GM21717 (cell line): ENCODE results near the gene TSHZ3.

Source experiments
- ATAC-seq: cut with Tn5 transposase; IDR thresholded peaks from one replicate; pipeline ENCODE4 v1.9.1; 2021; ENCODE audit warnings: mild to moderate bottlenecking, moderate library complexity; ENCODE audit not compliant: unreplicated experiment

TSHZ3 gene

GRCh38 chr19:31339411-31339810 is 9.8 kb downstream of the TSHZ3 start:
- no peak for ATAC-seq

DNA sequence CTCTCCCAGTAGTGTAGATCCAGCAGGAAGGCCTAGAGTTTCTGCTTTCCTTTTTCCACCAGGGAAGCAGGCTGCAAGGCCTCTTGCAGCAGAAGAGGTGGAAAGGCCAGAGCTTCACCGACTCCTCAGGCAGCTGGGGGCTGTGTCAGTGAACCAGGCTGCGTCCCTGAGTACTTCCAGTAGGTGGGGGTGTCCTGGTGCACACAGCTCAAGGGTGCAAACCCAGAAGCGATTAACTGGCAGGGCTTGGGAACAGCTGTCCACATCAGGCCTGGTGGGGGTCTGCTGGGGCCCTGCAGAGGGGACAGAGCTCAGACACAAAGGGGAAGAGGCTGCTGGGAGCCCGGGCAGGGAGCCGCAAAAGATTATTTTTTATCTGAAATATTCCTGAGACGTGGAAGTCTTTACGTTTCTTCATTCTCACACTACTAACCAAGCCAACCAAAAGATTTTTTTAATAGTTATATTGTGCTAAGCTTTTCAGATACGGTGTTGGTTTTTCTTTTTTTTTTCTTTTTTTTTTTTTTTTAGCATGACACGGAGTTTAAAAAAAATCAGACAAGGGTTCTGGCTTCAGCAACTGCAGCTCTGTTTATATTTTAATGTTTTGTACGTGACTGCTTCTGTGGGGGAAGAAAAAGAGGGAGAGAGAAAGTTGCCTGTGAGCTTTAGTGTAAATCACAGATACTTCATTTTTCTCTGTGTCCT is 11.0 kb downstream of the TSHZ3 start:
- no peak for ATAC-seq

DNA sequence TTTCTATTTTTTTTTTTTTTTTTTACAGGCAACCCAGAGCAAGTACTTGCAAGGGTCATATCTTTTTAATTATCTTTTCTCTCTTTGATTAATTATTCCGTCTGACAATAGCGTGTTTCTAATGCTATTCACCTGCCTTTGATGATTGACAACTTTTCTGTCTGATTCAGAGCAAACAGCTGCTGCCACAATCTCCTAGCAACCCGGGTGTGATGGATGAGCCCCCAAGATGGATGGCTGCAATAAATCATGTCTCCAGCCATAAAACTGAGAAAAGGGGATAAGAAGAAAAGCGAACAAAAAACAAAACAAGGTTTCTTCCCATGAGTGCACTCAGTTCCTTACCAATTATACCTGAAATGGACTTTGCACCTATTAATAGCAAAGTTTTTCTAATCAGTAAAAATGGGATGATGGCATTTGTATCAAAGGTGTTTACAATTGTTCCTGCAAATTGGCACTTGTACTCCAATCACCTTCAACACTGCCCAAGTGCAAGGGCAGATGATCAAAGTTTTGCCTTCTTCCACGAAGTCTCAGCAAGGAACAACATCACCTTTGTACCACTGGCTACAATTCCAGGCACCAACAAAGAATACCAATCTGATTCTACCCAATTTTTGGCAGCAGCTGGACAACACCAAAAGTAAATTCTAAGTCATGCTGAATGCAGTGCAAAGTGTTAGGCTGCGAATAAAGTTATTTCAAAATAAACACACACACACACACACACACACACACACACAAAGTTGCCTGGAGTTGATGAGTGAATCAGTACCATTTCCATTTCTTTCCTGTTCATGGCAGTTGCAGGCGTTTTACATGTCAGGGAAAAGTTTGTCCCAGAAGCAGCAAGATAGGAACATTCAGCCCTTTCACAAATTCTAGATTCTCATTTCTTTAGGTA is 12.0 kb downstream of the TSHZ3 start:
- no peak for ATAC-seq

- no peak for ATAC-seq
These were observed 13.5 kb downstream of the TSHZ3 start for GRCh38 chr19:31335716-31336115.

DNA sequence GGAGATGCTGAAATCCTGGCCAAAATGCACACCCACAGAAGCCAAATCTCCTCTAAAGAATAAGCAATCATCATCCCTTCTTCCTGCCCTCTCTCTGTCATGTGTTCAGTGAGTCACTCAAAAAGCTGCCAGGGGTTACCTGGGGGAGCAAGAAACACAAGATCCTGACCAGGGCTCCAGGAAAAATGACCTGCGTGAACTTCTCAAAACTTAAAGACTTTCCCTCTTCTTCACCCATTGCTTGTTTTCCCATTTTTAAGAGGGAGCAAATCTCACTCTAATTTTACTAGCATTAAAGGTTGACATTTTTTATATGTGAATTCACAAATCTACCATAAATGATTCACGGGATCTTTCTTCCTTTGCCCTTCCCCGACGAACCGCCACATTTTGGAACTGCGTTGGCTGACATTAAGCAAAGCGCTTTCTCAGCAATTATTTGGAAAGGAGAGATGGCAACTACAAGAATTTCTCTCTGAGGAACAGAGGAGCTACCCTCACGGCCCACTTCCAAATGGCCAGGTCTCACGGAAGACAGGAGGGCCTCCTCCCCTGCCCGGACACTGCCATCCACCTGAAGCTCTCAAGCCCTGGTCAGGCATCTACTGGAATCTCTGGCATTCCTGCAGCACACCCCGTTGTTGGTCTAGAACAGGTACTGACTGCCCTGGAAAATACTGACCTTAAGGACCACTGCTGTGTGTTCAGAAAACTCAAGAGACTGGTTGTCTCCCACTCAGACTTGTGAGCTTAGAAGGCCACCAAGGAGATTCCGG is 14.2 kb downstream of the TSHZ3 start:
- no peak for ATAC-seq

GRCh38 chr19:31334101-31334848 is 15.0 kb downstream of the TSHZ3 start:
- no peak for ATAC-seq

- no peak for ATAC-seq
These were observed 17.1 kb downstream of the TSHZ3 start for GRCh38 chr19:31332096-31332495.

GRCh38 chr19:31331536-31331935 is 17.7 kb downstream of the TSHZ3 start:
- ATAC-seq = no peak

GRCh38 chr19:31330761-31331160 is 18.5 kb downstream of the TSHZ3 start:
- ATAC-seq = no peak

- no peak for ATAC-seq
These were observed 19.0 kb downstream of the TSHZ3 start for GRCh38 chr19:31330237-31330636.

DNA sequence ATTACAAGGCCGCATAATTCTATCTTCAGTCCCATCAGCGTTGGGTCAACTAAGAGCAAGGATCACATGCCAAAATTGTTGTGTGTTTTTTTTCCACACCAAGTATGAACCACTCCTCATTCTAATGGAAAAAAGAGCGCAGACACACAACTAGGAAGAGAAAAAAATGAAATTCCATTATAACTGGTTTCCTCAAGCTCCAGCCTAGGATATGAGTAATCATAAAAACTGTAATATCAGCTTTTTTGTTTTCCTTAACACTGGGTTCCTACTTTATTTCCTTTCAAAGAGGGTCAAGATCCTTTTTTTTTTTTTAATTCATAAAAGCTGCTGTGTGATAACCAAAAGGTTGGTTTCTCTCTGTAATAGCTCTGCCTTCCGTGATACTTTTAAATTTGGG is 19.4 kb downstream of the TSHZ3 start:
- ATAC-seq = no peak

- no peak for ATAC-seq
These were observed 21.0 kb downstream of the TSHZ3 start for GRCh38 chr19:31328238-31328637.

- ATAC-seq = no peak
These were observed 22.8 kb downstream of the TSHZ3 start for GRCh38 chr19:31326329-31327028.

DNA sequence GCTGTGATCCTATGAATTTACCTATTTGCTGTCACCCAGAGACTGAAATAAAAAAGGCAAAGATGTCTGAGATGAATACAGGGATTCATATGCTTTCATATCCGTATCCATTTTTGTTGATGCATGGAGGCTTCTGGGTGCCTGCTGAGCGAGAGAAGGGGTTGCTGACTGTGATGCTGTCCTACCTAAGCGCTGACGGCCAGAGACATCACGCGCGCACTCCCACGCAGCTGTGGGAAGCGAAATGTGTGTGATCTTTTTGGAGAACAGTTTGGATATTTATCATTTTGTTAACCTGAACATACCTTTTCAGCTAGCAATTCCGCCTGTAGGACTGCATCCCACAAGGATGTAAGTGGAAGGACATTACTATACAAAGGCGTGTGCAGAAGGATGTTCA is 23.9 kb downstream of the TSHZ3 start:
- no peak for ATAC-seq

DNA sequence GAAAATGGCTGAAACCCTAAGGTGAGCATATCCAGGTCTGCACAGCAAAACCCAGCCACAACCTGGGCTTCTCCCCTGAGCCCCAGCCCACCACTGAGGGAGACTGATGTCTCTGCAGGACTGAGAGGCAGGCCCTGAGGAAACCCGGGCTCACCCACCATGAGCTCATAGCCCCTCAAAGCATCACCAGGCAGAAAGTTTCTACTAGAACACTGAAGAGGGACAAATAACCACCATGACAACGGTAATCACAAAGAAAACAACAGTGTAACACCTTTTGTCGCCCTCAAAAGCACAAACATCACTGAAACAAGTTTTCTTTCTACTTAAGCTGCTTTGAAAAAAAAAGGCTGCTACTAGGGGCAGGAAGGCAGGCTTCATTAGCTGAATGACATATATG is 29.8 kb downstream of the TSHZ3 start:
- no peak for ATAC-seq

DNA sequence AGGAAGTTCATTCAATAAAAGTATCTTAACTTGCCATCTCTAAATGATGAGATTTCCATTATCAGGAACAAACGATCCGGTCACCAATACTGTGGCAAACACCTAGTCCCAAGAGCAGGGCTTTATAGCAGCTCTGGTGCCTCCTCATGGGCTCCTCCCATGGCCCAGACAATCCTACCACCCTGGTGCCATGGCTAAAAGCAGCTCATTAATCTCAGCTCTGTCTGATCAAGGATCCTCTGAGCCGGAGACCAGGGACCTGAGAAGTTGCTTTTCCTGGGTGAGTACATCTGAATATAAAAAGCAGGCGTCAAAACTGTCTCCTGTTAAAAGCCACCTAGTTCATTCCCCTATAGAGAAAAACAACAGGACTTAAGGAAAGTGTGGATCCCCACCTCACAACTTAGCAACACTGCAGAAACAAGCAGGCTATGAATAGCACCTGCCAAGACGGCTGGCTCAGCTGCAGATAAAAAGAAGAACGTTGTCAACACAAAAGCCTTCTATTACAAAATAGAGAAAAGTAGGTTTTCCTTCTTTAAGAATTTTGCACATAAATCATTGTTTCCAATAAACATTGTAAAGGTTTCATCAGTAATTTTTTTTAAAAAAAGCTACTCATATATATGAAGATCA is 30.3 kb downstream of the TSHZ3 start:
- ATAC-seq = no peak

GRCh38 chr19:31317570-31317969 is 31.7 kb downstream of the TSHZ3 start:
- ATAC-seq = no peak

GRCh38 chr19:31317093-31317492 is 32.1 kb downstream of the TSHZ3 start:
- no peak for ATAC-seq

- ATAC-seq = no peak
These were observed 32.9 kb downstream of the TSHZ3 start for GRCh38 chr19:31316201-31316951.
